HepG2 (cell line): ENCODE measurements around the gene ZNF524. TPM values are rescaled to one million over a fixed set of nuclear protein-coding genes. Genes with fewer than 3 reads are reported as not detected.

ENCODE experiments used
- GTF3A ChIP-seq: sonication (generic); formaldehyde crosslinking; conservative IDR thresholded peaks from 2 replicates; pipeline ENCODE4 v1.4.0; 2020; ENCODE audit warnings: mild to moderate bottlenecking, missing genetic modification reagents
- MEF2D ChIP-seq: sonication (generic); formaldehyde crosslinking; IDR thresholded peaks from 2 replicates; pipeline ENCODE4 v1.5.1; 2020; ENCODE audit warnings: mild to moderate bottlenecking, missing genetic modification reagents
- NR2C2 ChIP-seq: sonication (generic); formaldehyde crosslinking; IDR thresholded peaks from 2 replicates; pipeline ENCODE4 v1.4.0; 2020; ENCODE audit warnings: missing genetic modification reagents, mild to moderate bottlenecking, moderate library complexity, borderline replicate concordance
- REPIN1 ChIP-seq: sonication (generic); formaldehyde crosslinking; IDR thresholded peaks from 2 replicates; pipeline ENCODE4 v1.8.0; 2022; ENCODE audit warnings: missing genetic modification reagents, low read depth, mild to moderate bottlenecking, borderline replicate concordance
- RFX5 ChIP-seq: IDR thresholded peaks from 2 replicates; pipeline ENCODE4 v1.6.1; 2011; ENCODE audit warnings: low read depth, low read length, improper control_type of control experiment
- SP4 ChIP-seq: sonication (generic); formaldehyde crosslinking; IDR thresholded peaks from 2 replicates; pipeline ENCODE4 v1.8.1; 2023; ENCODE audit warnings: mild to moderate bottlenecking, missing genetic modification reagents
- TBL1XR1 ChIP-seq: fragments of 150-350 bp; IDR thresholded peaks from 2 replicates; pipeline ENCODE4 v1.6.1; 2014; ENCODE audit warnings: borderline replicate concordance, low read length; ENCODE audit not compliant: partially characterized antibody
- TMF1 ChIP-seq: sonication (generic); formaldehyde crosslinking; IDR thresholded peaks from 2 replicates; pipeline ENCODE4 v1.8.1; 2022; ENCODE audit warnings: low read depth, missing genetic modification reagents
- WIZ ChIP-seq: sonication (generic); formaldehyde crosslinking; IDR thresholded peaks from 2 replicates; pipeline ENCODE4 v1.5.1; 2020; ENCODE audit warnings: mild to moderate bottlenecking, missing genetic modification reagents
- ZC3H13 ChIP-seq: sonication (generic); formaldehyde crosslinking; IDR thresholded peaks from 2 replicates; pipeline ENCODE4 v1.8.1; 2023; ENCODE audit warnings: mild to moderate bottlenecking, missing genetic modification reagents, moderate library complexity
- ZNF121 ChIP-seq: sonication (generic); formaldehyde crosslinking; IDR thresholded peaks from 2 replicates; pipeline ENCODE4 v1.5.0; 2020; ENCODE audit warnings: mild to moderate bottlenecking, missing genetic modification reagents
- ZNF230 ChIP-seq: sonication (generic); formaldehyde crosslinking; IDR thresholded peaks from 2 replicates; pipeline ENCODE4 v1.4.0; 2020; ENCODE audit warnings: mild to moderate bottlenecking, missing genetic modification reagents
- ZNF556 ChIP-seq: sonication (generic); formaldehyde crosslinking; IDR thresholded peaks from 2 replicates; pipeline ENCODE4 v1.4.0; 2020; ENCODE audit warnings: mild to moderate bottlenecking, missing genetic modification reagents, borderline replicate concordance
- polyA plus RNA-seq, 8 experiments: library from polyadenylated mRNA; depleted of rRNA in 3 of 8; stranded (reverse) in 7 of 8; unstranded in 1 of 8; fragments of >200 nt; fragmentation: Illumina TruSeq in 4 of 8; extraction: Trizol in 4 of 8; gene quantifications; 2 replicates each; pipeline versions ENCODE4 v1.2.1 to v1.2.3, GENCODE V29; 2011 to 2016; ENCODE audit warnings: low read depth in 4 of 8, missing spikeins in 1 of 8, mixed read lengths in 1 of 8; ENCODE audit not compliant: insufficient read depth in 1 of 8
- total RNA-seq, 5 experiments: library from RNA; depleted of rRNA; stranded (reverse); fragments of >200 nt; fragmentation: Illumina TruSeq; extraction: Trizol; gene quantifications; 2 replicates each; pipeline ENCODE4 v1.2.3, GENCODE V29; 2016; ENCODE audit warnings: low read depth in 1 of 5
- TF ChIP-seq, protein P1 (sequence below): sonication (generic); formaldehyde crosslinking; IDR thresholded peaks from 2 replicates; pipeline ENCODE4 v1.5.0; 2020; ENCODE audit warnings: missing genetic modification reagents, mild to moderate bottlenecking, borderline replicate concordance
- TF ChIP-seq, protein P2 (sequence below): sonication (generic); formaldehyde crosslinking; IDR thresholded peaks from 2 replicates; pipeline ENCODE4 v1.5.1; 2020; ENCODE audit warnings: missing genetic modification reagents, mild to moderate bottlenecking, borderline replicate concordance
- TF ChIP-seq, protein P3 (sequence below): sonication (generic); formaldehyde crosslinking; IDR thresholded peaks from 2 replicates; pipeline ENCODE4 v1.4.0; 2020; ENCODE audit warnings: mild to moderate bottlenecking, missing genetic modification reagents

The ZNF524 gene
- total and polyA plus RNA-seq, 2 of the 13 experiments (the other 11 are each of a cell fraction or from before 2014, with no cell fraction given): 3.2 to 4.6 TPM

DNA sequence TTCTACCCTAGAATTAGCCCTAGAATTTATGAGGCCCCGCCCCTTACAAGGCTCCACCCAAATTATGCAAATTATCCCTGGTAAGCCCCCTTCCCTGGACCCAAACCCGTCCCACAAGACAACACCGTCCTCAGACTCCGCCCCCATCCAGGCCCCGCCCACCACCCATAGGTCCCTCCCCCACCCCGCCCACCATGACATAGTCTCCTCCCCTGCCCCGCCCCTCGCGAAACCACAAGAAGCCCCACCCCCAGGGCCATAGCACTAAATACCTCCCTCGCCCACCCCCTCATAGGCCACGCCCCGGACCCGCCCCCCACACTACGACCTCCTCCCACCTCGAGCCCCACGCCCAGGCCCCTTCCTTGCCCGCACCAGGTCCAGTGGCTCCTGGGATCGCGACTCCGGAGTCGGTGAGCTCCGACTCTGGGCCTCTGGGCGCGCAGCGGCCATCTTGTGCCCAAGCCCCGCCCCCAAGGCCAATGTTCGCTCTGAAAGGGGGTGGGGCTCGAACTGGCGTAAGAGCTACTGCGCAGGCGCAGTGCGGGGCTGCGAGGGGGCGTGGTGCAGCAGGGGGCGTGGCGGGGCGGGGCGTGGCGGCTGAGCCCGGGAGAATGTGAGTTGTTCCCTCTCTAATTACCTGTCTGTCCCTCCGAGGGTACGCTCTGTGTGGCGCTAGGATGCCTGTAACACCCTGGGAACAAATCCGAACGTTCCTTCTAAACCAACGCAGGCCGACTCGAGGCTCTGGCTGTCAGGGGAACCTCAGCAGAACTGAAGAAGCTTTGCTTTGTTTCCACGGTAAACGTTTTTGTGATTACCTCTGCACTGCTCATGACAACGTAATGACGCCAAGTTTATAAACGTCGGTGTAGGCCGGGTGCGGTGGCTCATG is 24.3 kb downstream of the ZNF524 start, which contains the start of gene ZNF784 (continued):
- TF ChIP-seq MEF2D (CRISPR knock-in tag) (no peak), REPIN1 (no peak; the same call in 1 of the 2 replicates), GTF3A (no peak), TBL1XR1 (no peak), RFX5 (no peak; the same call in 1 of the 2 replicates), NR2C2 (CRISPR knock-in tag) (peak; percentile 31; the same call in 1 of the 2 replicates), SP4 (CRISPR knock-in tag) (peak; percentile 89), ZNF556 (CRISPR knock-in tag) (peak; percentile 55; the same call in 1 of the 2 replicates), WIZ (CRISPR knock-in tag) (no peak), ZC3H13 (CRISPR knock-in tag) (no peak), TMF1 (CRISPR knock-in tag) (no peak), ZNF230 (no peak), ZNF121 (CRISPR knock-in tag) (no peak)
- TF ChIP-seq, protein P1, sequence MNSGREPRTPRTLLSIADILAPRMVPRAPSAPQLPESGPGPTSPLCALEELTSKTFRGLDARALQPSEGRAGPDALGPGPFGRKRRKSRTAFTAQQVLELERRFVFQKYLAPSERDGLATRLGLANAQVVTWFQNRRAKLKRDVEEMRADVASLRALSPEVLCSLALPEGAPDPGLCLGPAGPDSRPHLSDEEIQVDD (CRISPR knock-in tag): no peak
- TF ChIP-seq, protein P2, sequence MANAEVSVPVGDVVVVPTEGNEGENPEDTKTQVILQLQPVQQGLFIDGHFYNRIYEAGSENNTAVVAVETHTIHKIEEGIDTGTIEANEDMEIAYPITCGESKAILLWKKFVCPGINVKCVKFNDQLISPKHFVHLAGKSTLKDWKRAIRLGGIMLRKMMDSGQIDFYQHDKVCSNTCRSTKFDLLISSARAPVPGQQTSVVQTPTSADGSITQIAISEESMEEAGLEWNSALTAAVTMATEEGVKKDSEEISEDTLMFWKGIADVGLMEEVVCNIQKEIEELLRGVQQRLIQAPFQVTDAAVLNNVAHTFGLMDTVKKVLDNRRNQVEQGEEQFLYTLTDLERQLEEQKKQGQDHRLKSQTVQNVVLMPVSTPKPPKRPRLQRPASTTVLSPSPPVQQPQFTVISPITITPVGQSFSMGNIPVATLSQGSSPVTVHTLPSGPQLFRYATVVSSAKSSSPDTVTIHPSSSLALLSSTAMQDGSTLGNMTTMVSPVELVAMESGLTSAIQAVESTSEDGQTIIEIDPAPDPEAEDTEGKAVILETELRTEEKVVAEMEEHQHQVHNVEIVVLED (CRISPR knock-in tag): peak; percentile 56; the same call in 1 of the 2 replicates
- TF ChIP-seq, protein P3, sequence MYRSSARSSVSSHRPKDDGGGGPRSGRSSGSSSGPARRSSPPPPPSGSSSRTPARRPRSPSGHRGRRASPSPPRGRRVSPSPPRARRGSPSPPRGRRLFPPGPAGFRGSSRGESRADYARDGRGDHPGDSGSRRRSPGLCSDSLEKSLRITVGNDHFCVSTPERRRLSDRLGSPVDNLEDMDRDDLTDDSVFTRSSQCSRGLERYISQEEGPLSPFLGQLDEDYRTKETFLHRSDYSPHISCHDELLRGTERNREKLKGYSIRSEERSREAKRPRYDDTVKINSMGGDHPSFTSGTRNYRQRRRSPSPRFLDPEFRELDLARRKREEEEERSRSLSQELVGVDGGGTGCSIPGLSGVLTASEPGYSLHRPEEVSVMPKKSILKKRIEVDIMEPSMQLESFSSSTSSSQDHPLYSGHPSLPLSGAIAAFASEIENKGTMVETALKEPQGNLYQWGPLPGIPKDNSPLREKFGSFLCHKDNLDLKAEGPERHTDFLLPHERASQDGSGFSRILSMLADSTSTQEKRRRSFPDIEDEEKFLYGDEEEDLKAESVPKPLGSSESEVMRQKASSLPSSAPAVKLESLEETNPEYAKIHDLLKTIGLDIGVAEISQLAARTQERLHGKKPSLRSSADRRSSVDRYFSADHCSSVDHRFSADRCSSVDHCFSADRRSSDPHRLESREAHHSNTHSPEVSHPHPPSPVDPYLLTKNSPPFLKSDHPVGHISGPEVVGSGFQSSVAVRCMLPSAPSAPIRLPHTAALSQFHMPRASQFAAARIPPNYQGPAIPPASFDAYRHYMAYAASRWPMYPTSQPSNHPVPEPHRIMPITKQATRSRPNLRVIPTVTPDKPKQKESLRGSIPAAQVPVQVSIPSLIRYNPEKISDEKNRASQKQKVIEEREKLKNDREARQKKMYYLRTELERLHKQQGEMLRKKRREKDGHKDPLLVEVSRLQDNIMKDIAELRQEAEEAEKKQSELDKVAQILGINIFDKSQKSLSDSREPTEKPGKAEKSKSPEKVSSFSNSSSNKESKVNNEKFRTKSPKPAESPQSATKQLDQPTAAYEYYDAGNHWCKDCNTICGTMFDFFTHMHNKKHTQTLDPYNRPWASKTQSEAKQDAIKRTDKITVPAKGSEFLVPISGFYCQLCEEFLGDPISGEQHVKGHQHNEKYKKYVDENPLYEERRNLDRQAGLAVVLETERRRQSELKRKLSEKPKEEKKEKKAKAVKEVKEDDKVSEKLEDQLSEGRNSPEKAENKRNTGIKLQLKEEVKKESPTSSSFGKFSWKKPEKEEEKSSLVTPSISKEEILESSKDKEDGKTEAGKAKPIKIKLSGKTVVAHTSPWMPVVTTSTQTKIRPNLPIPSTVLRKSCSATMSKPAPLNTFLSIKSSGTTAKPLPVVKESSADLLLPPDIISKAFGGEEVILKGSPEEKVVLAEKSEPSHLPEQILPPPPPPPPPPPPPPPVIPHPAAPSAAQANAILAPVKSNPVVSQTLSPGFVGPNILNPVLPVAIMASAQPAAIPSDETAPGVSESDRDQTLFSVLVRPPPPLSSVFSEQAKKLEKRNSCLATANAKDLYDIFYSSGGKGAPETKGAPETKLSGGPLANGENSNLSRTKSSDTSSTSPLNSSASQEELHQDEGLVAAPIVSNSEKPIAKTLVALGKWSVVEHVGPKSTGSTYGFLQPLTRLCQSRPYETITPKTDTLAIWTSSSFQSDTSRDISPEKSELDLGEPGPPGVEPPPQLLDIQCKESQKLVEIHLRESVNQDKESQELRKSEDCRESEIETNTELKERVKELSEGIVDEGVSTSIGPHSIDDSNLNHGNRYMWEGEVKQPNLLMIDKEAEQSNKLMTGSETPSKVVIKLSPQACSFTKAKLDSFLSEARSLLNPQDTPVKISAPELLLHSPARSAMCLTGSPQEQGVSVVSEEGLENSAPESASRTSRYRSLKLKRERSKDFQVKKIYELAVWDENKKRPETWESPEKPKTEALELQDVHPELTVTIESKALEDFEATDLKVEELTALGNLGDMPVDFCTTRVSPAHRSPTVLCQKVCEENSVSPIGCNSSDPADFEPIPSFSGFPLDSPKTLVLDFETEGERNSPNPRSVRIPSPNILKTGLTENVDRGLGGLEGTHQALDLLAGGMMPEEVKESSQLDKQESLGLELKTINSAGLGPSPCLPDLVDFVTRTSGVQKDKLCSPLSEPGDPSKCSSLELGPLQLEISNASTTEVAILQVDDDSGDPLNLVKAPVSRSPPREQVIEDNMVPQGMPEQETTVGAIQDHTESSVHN (CRISPR knock-in tag): 0 out of 2 replicates have a peak, but pooled peaks have one; percentile 25
